Adipose tissue (tissue), 3 donors: ENCODE data around the gene EEF1A1. TPM values are rescaled to one million over a fixed set of nuclear protein-coding genes. Genes with fewer than 3 reads are reported as not detected.
"Not testable (repeated sequence)": the region's sequence is repeated elsewhere in the genome, so short reads cannot be mapped to it uniquely, and the experiment has no call there.

ENCODE experiments used
- H3K27ac ChIP-seq: one replicate; pipeline ENCODE4 v1.5.1; 2013; ENCODE audit warnings: low read depth, low read length
- WGBS, 3 donors: extraction: QIAGEN DNeasy Blood & Tissue Kit; methylation state at CpG; one replicate each; pipeline ENCODE4 v1.1.7; 2013; 5-methylcytosine and 5-hydroxymethylcytosine counted together
- polyA plus RNA-seq, 3 donors: library from polyadenylated mRNA; stranded (reverse); fragments of 200-250 nt; gene quantifications; one replicate each; pipeline ENCODE4 v1.2.3, GENCODE V29; 2013
- donor health status: healthy with polysubstance abuse.
- donor health status: Bipolar disorder and iron deficiency.
- donor health status: healthy.

EEF1A1 gene
- polyA plus RNA-seq, 3 donors: 8,558 to 14,659 (median 10,970) TPM

GRCh38 chr6:73514746-73515110, 6.1 kb downstream of the EEF1A1 start:
- 48 to 54% (median 51%) methylated on average over 3 of the region's 3 CpGs for WGBS, 3 donors
- H3K27ac ChIP-seq: no peak overlapping the region

- H3K27ac ChIP-seq: no peak overlapping the region
- WGBS, 3 donors: 48 to 74% (median 72%) methylated on average over 3 of the region's 3 CpGs
These were observed 7.4 kb downstream of the EEF1A1 start for GRCh38 chr6:73513496-73513854.

GRCh38 chr6:73511796-73512195, 9.0 kb downstream of the EEF1A1 start:
- H3K27ac ChIP-seq: no peak overlapping the region
- 86 to 94% (median 92%) methylated on average over 7 of the region's 7 CpGs for WGBS, 3 donors

DNA sequence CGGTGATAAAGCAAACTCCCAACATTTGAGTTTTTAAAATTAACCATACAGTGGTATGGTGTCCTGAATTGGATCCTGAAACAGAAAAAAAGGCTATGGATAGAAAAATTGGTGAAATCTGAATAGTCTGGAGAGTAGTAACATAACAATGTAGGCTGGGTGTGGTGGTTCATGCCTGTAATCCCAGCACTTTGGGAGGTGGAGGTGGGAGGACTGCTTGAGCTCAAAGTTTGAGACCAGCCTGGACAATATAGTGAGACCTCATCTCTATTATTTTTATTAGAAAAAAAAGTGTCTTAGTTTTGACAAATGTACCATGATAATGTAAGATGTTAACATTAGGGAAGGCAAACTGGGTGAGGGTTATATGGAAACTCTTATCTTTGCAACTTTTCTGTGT, 11.0 kb downstream of the EEF1A1 start:
- 49 to 97% (median 90%) methylated on average over 1 of the region's 1 CpG for WGBS, 3 donors

GRCh38 chr6:73508776-73509175, 12.1 kb downstream of the EEF1A1 start:
- WGBS, 3 donors: 54 to 61% (median 58%) methylated on average over 1 of the region's 1 CpG
- no peak overlapping the region for H3K27ac ChIP-seq

More for the DNA sequence above, 11.0 kb downstream of the EEF1A1 start:
- H3K27ac ChIP-seq: no peak overlapping the region

DNA sequence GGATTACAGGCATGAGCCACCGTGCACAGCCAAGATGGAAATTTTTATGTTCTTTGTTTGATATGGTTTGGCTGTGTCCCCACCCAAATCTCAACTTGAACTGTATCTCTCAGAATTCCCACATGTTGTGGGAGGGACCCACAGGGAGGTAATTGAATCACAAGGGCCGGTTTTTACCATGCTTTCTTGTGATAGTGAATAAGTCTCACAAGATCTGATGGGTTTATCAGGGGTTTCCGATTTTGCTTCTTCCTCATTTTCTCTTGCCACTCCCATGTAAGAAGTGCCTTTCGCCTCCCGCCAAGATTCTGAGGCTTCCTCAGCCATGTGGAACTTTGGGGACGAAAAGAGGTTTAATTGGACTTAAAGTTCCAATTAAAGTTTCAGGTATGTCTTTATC, 14.6 kb downstream of the EEF1A1 start:
- no peak overlapping the region for H3K27ac ChIP-seq
- 85 to 97% (median 85%) methylated on average over 6 of the region's 6 CpGs for WGBS, 3 donors

GRCh38 chr6:73505705-73506104, 15.1 kb downstream of the EEF1A1 start:
- 95 to 98% (median 96%) methylated on average over 8 of the region's 8 CpGs for WGBS, 3 donors
- not testable (repeated sequence) for H3K27ac ChIP-seq

DNA sequence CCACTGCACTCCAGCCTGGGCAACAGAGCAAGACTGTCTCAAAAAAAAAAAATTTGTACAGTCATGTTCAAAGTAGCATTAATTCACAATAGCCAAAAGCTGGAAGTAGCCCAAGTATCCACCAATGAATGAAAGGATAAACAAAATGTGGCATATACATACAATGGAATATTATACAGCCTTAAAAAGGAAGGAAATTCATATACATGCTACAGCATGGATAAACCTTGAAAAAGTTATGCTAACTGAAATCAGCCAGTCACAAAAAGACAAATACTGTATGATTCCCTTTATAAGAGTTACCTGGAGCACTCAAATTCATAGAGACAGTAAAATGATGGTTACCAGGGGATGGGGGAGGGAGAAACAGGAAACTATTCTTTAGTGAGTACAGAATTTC, 15.7 kb downstream of the EEF1A1 start:
- H3K27ac ChIP-seq: no peak overlapping the region

DNA sequence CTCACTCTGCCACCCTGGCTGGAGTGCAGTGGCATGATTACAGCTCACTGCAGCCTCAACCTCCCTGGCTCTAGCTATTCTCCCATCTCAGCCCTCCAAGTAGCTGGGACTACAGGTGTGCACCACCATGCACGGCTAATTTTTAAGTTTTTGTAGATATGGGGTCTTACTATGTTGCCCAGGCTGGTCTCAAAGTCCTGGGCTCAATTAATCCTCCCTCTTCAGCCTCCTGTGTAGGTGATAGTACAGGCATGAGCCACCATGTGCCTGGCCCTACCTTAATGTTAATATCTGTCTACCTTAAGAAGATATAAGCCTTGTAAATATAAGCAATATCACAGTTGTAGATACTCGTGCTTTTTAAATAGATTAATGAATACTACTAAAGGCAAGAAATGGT, 16.7 kb downstream of the EEF1A1 start:
- 81 to 90% (median 88%) methylated on average over 2 of the region's 2 CpGs for WGBS, 3 donors
- no peak overlapping the region for H3K27ac ChIP-seq

DNA sequence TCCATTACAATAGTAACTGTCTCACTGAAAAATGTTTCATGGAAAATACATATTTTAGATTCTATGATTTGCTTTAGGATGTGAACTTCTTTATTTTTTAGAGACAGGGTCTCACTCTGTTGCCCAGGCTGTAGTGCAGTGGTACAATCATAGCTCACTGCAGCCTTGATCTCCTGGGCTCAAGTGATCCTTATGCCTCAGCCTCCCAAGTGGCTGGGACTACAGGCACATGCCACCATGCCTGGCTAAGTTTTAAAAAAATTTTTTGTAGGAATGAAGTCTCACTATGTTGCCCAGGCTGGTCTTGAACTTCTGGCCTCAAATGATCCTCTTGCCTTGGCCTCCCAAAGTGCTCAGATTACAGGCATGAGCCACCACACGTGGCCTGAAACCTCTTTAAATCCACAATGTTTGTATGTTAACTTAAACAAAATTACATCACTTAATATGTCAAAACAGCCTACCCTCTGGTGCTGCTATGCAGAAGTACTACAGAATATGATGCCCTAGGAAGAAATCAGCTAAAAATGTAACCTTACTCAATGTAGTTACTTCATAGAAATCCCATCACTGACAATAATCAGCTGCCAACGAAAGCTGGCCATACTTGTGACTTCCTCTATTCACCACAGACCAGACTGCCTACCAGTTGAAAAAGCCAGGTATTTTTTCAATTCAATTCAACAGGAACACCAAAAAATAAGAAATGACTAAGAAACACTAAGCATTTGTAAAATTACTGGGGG, 17.6 kb downstream of the EEF1A1 start:
- 35 to 55% (median 39%) methylated on average over 2 of the region's 2 CpGs for WGBS, 3 donors
- no peak overlapping the region for H3K27ac ChIP-seq

DNA sequence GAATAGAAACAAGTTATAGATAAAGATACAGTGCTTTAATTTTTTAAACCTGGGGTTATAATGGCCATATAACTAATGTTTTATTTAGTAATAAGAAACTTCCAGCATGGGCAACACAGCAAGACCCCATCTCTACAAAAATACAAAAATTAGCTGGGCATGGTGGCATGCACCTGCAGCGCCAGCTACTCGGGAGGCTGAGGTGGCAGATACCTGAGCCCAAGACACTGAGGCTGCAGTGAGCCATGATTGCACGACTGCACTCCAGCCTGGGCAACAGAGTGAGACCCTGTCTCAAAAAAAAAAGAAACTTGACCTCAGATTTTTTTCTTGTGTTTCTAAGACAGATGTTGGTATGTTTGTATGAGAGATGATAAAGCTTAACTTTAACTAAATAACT, 22.9 kb downstream of the EEF1A1 start:
- WGBS, 3 donors: 96 to 99% (median 97%) methylated on average over 3 of the region's 3 CpGs
- no peak overlapping the region for H3K27ac ChIP-seq

DNA sequence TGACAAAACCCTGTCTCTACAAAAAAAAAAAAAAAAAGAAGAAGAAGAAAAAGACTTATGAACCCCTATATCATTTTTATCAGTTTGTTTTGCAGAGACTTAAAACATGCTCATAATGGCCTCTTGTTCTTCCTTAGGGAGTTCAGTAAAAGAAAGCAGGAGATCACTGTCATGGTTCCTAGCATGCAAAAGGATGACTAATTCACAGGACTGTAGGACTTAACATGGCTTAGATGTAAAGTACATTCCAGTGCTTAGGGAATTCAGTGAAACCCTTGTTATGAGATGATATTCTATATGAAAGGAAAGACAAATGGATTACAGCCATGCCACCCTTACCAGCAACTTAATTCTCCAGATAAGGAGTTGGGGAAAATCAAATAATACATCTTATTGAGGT, 29.5 kb downstream of the EEF1A1 start:
- no peak overlapping the region for H3K27ac ChIP-seq

DNA sequence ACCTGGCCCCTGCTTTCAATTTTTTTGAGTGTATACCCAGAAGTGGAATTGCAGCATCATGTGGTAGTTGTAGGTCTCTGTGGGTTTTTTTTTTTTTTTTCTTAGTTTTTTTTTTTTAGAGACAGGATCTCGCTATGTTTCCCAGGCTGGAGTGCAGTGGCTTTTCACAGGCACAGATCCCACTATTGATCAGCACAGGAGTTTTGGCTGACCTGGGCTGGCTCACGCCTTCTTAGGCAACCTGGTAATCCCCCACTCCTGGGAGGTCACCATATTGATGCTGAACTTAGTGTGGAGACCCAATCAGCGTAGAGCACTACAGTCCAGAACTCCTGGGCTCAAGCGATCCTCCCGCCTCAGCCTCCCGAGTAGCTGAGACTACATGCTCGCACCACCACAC, 33.4 kb downstream of the EEF1A1 start:
- H3K27ac ChIP-seq: no peak overlapping the region
- 91 to 97% (median 97%) methylated on average over 7 of the region's 7 CpGs for WGBS, 3 donors

- H3K27ac ChIP-seq: no peak overlapping the region
- WGBS, 3 donors: 90 to 95% (median 94%) methylated on average over 2 of the region's 2 CpGs
These were observed 36.4 kb downstream of the EEF1A1 start for GRCh38 chr6:73484438-73484837.

GRCh38 chr6:73481969-73482368, 38.9 kb downstream of the EEF1A1 start:
- 78 to 91% (median 88%) methylated on average over 12 of the region's 12 CpGs for WGBS, 3 donors
- no peak overlapping the region for H3K27ac ChIP-seq

- WGBS, 3 donors: 98 to 100% (median 99%) methylated on average over 4 of the region's 4 CpGs
- H3K27ac ChIP-seq: no peak overlapping the region
These were observed 43.4 kb downstream of the EEF1A1 start for GRCh38 chr6:73477407-73477806.

DNA sequence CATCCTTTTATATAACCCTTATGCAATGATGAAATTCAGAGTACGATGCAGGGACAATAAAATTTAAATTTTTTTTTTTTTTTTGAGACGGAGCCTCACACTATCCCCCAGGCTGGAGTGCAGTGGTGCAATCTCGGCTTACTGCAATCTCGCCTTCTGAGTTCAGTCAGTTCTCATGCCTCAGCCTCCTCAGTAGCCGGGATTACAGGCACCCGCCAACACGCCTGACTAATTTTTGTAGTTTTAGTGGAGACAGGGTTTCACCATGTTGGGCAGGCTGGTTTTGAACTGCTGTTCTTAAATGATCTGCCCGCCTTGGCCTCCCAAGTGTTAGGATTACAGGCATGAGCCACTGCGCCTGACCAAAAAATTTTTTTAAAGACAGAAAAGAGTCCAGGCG, 44.1 kb downstream of the EEF1A1 start:
- WGBS, 3 donors: 94 to 97% (median 95%) methylated on average over 10 of the region's 10 CpGs
- no peak overlapping the region for H3K27ac ChIP-seq

DNA sequence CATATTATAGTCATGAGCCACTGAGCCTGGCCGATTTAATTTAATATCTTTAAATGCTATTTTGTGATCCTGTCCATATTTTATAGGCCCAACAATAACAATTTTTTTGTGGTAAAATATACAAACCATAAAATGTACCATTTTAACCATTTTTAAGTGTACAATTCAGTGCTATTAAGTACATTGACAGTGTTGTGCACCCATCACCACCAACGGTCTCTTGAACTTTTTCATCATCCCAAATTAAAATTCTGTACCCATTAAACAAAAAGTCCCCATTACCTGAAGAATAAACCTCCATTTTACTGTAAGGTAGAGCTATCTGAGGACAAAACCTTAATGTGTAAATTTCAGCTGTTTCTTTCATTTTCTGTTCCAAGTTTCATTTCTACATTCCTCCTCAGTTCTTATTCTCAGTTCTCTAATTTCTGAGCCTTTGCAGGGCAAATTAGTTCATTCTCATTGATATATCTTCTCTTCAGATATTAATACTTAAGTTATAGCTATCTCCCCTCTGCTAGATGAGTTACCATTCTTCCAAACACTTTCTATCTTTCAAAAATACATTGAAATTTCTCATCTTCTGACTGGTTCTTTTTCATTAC, 49.0 kb downstream of the EEF1A1 start:
- 76 to 91% (median 79%) methylated on average over 2 of the region's 2 CpGs for WGBS, 3 donors
- no peak overlapping the region for H3K27ac ChIP-seq
